NCI-H187 treated with DMSO at 0.1 percent for 48 hours (cell line): ENCODE measurements around the gene SLC31A1.

Experiments
- DNase-seq: peaks from one replicate; lab custom pipeline; 2025; lab: John Stamatoyannopoulos, UW

The SLC31A1 gene

DNA sequence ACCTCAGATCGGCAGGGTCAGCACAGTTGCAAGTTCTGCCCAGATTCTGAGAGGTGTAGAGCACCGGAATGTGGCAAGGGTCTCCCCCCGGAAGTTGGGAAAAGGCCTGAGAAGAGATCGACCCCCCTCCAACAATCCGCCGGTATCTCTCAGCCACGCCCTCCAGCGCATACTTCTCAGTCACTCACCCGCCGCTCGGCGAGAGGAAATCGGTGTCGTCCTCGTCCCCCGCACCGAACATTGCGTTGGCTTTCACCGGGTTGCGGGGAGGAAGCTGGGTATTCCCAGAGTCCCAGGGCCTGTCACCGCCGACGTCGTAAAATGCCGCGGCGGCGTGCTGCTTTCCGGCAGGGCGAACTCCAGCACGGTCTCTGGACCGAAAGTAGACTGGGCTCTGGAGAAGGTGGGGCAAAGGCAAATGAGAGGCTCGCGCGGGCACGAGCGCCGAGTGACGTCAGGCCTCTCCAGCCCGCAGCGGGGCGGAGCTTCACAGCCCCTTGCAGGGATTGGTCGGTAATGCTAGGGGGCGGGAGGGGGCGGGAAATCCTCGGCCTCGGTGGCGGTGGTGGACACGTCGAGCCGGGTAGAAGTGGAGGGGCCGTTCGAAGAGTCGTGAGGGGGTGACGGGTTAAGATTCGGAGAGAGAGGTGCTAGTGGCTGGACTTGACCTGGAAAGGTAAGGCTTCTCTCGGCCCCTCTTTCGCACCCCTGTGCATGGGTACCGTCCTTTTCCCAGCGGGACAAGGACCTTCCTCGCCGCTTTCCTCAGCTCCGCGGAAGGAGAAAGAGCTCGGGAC, at the start of gene SLC31A1, which contains the start of gene FKBP15:
SLC31A1 (plus strand) TSS at position 542 of the 797 bp plus-strand sequence. CDS start 34,605 bp downstream, outside the sequence.
FKBP15 (minus strand) TSS at position 275 of the 797 bp plus-strand sequence; CDS start at position 241, 34 bp downstream.
- peak; percentile 66 for DNase-seq

DNA sequence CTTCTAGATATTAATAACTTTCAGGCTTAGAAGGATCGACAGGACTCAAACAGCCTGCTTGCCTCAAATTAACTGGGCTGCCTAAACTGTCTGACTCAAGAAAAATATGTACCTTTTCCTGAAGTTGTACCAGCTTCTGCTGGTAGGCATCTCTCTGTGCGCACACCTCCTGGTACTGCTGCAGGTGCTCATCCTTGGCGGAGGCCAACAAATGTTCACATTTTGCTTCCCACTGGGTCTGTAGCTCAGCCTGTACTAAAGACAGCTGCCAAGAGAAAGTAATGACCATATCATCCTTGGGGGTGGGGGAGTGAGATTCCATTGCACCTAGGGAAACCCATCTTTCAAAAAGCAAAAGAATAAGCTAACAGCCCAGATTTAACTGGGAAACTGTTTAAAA, 48.0 kb upstream of the SLC31A1 start:
- no peak for DNase-seq

GRCh38 chr9:113176803-113177202, 44.5 kb upstream of the SLC31A1 start:
- DNase-seq, result no peak

- DNase-seq, result no peak
These were observed 44.1 kb upstream of the SLC31A1 start for GRCh38 chr9:113177251-113177650.

- DNase-seq, result no peak
These were observed 43.3 kb upstream of the SLC31A1 start for GRCh38 chr9:113178087-113178486.

DNA sequence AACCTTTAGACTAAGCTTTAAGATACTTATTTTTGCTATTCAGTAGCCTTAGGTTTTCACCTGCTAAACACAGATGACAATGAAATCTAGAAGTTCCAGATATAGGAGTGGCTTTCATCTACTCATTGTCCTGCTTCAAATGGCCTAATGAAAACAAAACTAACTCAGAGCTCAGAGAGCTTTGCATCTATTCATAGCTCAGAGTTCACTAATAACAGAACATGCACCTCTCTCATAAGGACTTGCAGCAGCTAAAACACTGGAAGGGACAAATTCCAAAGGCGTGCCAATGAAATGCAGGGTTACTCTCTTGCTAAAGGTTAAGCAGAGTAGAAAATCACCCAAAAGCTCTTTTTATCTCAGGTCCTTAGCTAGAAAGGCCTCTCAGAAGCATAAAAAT, 41.5 kb upstream of the SLC31A1 start:
- DNase-seq, result no peak

DNA sequence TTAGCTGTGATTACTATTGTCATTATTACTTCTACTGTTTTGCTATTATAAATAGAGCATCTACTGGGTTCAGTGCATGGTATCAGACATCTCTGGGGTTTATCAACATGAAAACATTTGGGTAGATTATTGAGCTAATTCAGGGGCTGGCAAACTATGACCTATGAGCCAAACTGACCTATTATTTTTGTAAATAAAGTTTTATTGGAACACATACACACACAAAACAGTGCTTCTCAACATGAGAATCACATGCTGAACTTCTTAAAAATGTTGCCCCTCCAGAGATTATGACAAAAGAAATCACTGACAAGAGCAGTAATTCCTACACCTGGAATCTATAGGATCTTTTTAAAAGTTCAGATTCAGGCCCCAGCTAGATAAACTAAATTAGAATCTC, 40.2 kb upstream of the SLC31A1 start:
- no peak for DNase-seq

- no peak for DNase-seq
These were observed 37.3 kb upstream of the SLC31A1 start for GRCh38 chr9:113183956-113184488.

- no peak for DNase-seq
These were observed 36.8 kb upstream of the SLC31A1 start for GRCh38 chr9:113184539-113184938.

DNA sequence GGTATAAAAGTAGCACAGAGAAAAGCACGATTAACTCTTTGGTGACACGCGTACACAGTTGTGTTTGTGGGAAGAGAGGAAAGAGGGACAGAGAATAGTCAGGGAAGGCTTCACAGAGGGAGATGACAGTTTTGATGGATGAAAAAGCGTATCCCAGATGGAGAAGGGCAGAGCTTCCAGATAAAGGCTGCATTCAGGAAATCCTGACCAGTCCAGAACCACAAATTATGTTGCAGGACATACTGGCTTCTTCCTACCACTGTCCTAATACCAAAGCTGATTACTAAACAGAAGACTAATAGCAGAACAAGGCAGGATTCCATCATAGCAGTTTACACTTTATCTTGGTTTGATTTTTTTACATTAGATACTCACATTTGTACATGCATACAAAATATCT, 36.1 kb upstream of the SLC31A1 start:
- no peak for DNase-seq

- DNase-seq, result no peak
These were observed 35.1 kb upstream of the SLC31A1 start for GRCh38 chr9:113186137-113186755.

GRCh38 chr9:113187929-113188595, 33.3 kb upstream of the SLC31A1 start:
- no peak for DNase-seq

DNA sequence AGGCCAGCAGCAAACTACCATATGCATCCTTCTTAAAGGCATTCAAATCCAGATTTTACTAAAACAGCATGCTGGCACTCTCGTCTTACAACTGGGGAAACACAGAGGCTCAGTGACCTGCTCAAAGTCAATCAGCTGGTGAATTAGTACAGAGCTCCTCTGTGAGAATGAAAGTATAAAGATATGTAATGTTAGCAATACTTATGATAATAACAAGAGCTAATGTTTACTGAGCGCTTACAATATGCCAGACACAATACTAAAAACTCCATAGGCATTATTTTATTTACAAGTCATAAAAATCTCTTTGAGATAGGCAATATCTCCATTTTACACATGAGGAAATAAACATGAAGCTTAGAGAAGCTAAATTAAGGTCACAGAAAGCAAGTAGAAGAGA, 28.9 kb upstream of the SLC31A1 start:
- no peak for DNase-seq

DNA sequence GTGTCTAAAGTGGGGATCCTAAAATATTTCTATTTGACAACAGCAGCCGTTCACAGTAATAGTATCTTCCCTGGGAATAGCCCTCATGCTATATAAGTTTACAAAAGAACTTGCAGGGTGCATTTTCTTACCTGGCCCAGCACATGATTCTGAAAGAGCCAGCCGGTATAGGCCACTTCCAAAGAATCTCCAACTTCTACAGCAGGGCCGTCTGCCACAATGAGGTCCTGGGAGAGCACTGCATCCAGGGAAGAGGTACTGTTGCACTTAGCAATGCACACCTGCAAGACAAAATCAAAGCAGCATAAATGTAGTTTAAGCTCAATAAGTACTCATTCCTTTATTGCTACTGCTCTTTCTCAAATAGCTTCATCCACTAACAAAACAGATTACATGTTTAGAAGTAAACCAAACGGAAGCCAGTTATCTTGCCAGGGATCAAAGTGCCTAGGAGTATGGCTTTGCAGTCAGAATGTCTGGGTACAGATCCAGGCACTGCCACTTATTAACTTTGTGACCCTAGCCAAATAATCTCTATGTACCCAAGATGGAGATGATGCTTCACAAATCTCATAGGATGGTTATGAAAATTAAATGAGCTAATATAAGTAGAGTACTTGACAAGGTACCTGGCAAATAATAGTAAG, 21.5 kb upstream of the SLC31A1 start:
- DNase-seq, result no peak

DNA sequence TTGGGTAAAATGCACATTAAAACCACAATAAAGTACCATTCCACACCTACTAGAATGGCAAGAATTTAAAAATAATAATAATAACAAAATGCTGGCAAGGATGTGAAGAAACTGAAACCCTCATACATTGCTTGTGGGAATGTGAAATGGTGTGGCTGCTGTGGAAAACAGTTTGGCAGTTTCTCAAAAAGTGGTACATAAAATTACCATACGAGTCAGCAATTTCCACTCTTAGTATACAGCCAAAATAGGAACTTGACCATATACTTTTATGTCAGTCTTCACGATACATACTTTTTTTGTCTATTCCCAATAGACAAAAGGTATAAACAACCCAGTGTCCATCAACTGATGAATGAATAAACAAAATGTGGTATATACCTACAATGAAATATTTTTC, 15.9 kb upstream of the SLC31A1 start:
- no peak for DNase-seq

- DNase-seq, result no peak
These were observed 15.5 kb upstream of the SLC31A1 start for GRCh38 chr9:113205861-113206260.

- DNase-seq, result no peak
These were observed 10.5 kb upstream of the SLC31A1 start for GRCh38 chr9:113210815-113211214.

GRCh38 chr9:113215132-113215531, 6.2 kb upstream of the SLC31A1 start:
- DNase-seq, result no peak

DNA sequence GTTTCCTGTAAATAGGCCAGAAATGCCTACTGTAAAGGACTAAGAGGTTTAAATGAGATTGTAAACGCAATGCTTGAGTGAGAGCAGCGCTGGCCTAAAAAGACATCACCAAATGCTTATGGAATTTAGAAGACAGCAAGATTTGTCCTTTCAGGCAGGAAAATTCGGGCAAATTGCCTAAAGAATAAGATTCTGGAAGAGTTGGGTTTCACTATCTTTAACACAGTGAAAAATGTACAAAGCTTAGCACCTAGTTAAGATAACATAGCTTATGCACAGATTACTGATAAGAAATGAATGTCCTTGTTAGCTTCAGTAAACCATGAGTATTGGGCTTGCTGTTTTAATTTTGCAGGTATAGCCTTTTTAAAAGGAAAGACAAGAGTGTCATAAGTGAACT, 4.9 kb upstream of the SLC31A1 start:
- DNase-seq, result no peak

GRCh38 chr9:113219186-113219936, 2.0 kb upstream of the SLC31A1 start:
- no peak for DNase-seq

GRCh38 chr9:113219969-113220368, 1.4 kb upstream of the SLC31A1 start:
- no peak for DNase-seq
